HUES6 (cell line): ENCODE data around the gene KCNH6.

ENCODE experiments used
- H3K27ac ChIP-seq: 2 replicates; pipeline ENCODE4 v1.7.0; 2013; ENCODE audit warnings: low read depth, mild to moderate bottlenecking, low read length, inconsistent platforms
- H3K27me3 ChIP-seq: 2 replicates; pipeline ENCODE4 v1.6.1; 2013; ENCODE audit warnings: low read length; ENCODE audit not compliant: control insufficient read depth, insufficient read depth
- H3K36me3 ChIP-seq: 2 replicates; pipeline ENCODE4 v1.6.1; 2013; ENCODE audit warnings: low read length; ENCODE audit not compliant: control insufficient read depth, insufficient read depth
- H3K4me1 ChIP-seq: 2 replicates; pipeline ENCODE4 v1.6.1; 2013; ENCODE audit warnings: low read length; ENCODE audit not compliant: control insufficient read depth, insufficient read depth
- H3K4me3 ChIP-seq: 2 replicates; pipeline ENCODE4 v1.5.1; 2013; ENCODE audit warnings: low read depth, low read length
- H3K9ac ChIP-seq: one replicate; pipeline ENCODE4 v1.6.1; 2013; ENCODE audit warnings: mild to moderate bottlenecking, low read length
- H3K9me3 ChIP-seq: 2 replicates; pipeline ENCODE4 v1.6.1; 2013; ENCODE audit warnings: low read depth, low read length; ENCODE audit not compliant: control insufficient read depth, insufficient read depth

KCNH6 gene

GRCh38 chr17:63497708-63498483 lies 25.3 kb upstream of the KCNH6 start:
- Histone ChIP-seq H3K9me3 (no peaks in the 10 kb centered on the region), H3K36me3 (no peaks in the 10 kb centered on the region), H3K9ac (no peak overlapping the region), H3K27ac (no peak overlapping the region), H3K4me1 (peaks cover 9% of the 10 kb centered on the region), H3K4me3 (no peak overlapping the region), H3K27me3 (peaks cover 8% of the 10 kb centered on the region; the same call in 1 of the 2 replicates)

DNA sequence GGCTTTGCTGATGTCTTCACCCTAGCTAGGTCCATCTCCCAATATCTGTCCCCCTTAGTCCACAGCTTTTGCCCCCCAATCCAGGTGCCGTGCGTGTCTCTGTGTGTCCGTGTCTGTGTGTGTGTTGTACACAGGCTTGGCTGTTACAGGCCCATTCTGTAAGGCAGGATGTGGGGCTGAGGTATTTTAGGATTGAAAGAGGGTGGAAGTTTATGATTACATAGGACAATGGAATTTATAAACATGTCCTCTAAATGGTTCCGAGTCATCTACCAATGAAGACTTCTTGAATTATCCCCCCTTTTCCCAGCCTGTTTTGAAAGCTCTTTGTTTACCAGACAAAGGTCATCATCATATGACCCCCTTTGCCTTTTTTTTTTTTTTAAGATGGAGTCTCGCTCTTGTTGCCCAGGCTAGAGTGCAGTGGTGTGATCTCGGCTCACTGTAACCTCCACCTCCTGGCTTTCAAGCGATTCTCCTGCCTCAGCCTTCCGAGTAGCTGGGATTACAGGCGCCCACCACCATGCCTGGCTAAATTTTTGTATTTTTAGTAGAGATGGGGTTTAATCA lies 24.4 kb upstream of the KCNH6 start:
- Histone ChIP-seq H3K9me3 (no peaks in the 10 kb centered on the region), H3K27ac (no peak overlapping the region), H3K4me1 (peaks cover 9% of the 10 kb centered on the region), H3K9ac (no peak overlapping the region), H3K4me3 (no peak overlapping the region), H3K27me3 (peaks cover 8% of the 10 kb centered on the region; the same call in 1 of the 2 replicates), H3K36me3 (no peaks in the 10 kb centered on the region)

DNA sequence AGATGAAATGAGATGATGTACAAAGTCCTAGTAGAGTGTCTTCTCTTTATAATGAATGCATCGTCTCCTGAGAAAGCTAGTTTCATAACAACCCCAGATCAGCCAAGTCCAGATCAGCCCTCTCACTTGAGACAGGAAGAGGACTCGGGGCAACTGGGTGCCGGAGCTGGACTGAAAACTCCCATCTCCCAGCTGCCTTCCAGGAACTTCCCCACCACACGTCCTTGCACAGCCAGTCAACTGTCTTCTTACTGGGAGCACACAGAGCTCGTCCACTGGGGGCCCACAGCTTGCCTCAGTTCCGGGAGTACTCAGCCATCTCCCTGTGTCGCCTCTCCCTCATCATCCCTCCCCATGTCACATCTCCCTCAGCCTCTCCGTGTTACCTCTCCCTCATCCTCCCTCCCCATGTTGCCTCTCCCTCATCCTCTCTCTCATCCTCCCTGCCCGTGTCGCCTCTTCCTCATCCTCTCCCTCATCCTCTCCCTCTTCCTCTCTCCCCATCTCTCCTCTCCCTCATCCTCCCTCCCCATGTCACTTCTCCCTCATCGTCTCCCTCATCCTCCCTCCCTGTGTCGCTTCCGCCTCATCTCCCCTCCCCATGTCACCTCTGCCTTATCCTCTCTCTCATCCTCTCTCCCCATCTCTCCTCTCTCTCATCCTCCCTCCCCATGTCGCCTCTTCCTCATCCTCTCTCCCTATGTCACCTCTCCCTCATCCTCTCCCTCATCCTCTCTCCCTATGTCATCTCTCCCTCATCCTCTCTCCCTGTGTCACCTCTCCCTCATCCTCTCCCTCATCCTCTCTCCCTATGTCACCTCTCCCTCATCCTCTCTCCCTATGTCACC lies 22.4 kb upstream of the KCNH6 start:
- Histone ChIP-seq H3K4me3 (no peak overlapping the region), H3K27ac (no peak overlapping the region), H3K27me3 (peaks cover 8% of the 10 kb centered on the region; the same call in 1 of the 2 replicates), H3K9me3 (peaks cover 6% of the 10 kb centered on the region), H3K36me3 (no peaks in the 10 kb centered on the region), H3K9ac (no peak overlapping the region), H3K4me1 (peaks cover 9% of the 10 kb centered on the region)

GRCh38 chr17:63503341-63503705 lies 19.8 kb upstream of the KCNH6 start:
- H3K36me3 ChIP-seq, result no peaks in the 10 kb centered on the region
- H3K4me1 ChIP-seq, result no peaks in the 10 kb centered on the region
- H3K27me3 ChIP-seq, result peaks cover 8% of the 10 kb centered on the region; the same call in 1 of the 2 replicates
- H3K9me3 ChIP-seq, result peaks cover 9% of the 10 kb centered on the region
- no peak overlapping the region for H3K27ac ChIP-seq
- H3K4me3 ChIP-seq, result no peak overlapping the region
- no peak overlapping the region for H3K9ac ChIP-seq

GRCh38 chr17:63504261-63504660 lies 18.9 kb upstream of the KCNH6 start:
- Histone ChIP-seq H3K9ac (no peak overlapping the region), H3K27ac (no peak overlapping the region), H3K27me3 (peaks cover 8% of the 10 kb centered on the region; the same call in 1 of the 2 replicates), H3K4me1 (no peaks in the 10 kb centered on the region), H3K4me3 (no peak overlapping the region), H3K36me3 (no peaks in the 10 kb centered on the region), H3K9me3 (peaks cover 9% of the 10 kb centered on the region)

- H3K36me3 ChIP-seq, result no peaks in the 10 kb centered on the region
- H3K9me3 ChIP-seq, result peaks cover 9% of the 10 kb centered on the region
- H3K4me3 ChIP-seq, result no peak overlapping the region
- no peak overlapping the region for H3K9ac ChIP-seq
- no peak overlapping the region for H3K27ac ChIP-seq
- H3K4me1 ChIP-seq, result no peaks in the 10 kb centered on the region
- peaks cover 8% of the 10 kb centered on the region; the same call in 1 of the 2 replicates for H3K27me3 ChIP-seq
Observed at GRCh38 chr17:63505341-63505740, 17.8 kb upstream of the KCNH6 start.

- Histone ChIP-seq H3K27ac (no peak overlapping the region), H3K4me3 (no peak overlapping the region), H3K9ac (no peak overlapping the region), H3K27me3 (no peaks in the 10 kb centered on the region; the same call in 1 of the 2 replicates), H3K4me1 (no peaks in the 10 kb centered on the region), H3K9me3 (peaks cover 9% of the 10 kb centered on the region), H3K36me3 (no peaks in the 10 kb centered on the region)
Observed at GRCh38 chr17:63506627-63507026, 16.5 kb upstream of the KCNH6 start.

GRCh38 chr17:63511331-63511730 lies 11.8 kb upstream of the KCNH6 start:
- no peak overlapping the region for H3K4me3 ChIP-seq
- H3K27ac ChIP-seq, result no peak overlapping the region
- no peaks in the 10 kb centered on the region for H3K4me1 ChIP-seq
- peaks cover 9% of the 10 kb centered on the region; the same call in 1 of the 2 replicates for H3K27me3 ChIP-seq
- no peak overlapping the region for H3K9ac ChIP-seq
- no peaks in the 10 kb centered on the region for H3K36me3 ChIP-seq
- no peaks in the 10 kb centered on the region for H3K9me3 ChIP-seq

DNA sequence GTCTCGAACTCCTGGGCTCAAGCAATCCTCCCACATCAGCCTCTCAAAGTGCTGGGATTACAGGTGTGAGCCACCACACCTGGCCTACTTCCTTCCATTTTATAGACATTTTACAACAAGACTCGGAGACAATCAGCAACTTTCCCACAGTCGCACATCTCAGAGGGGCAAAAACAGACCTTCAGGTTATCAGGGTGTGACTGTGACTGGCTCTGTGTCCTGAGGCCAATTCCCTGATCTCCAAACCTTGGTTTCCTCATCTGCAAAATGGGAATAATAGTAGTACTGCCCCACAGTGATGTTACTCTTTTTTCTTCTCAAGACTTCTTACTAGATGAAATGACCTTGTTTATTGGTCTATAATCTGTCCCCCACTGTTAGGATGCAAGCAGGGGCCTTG lies 10.8 kb upstream of the KCNH6 start:
- H3K4me3 ChIP-seq, result no peak overlapping the region
- no peaks in the 10 kb centered on the region for H3K4me1 ChIP-seq
- H3K9ac ChIP-seq, result no peak overlapping the region
- peaks cover 9% of the 10 kb centered on the region; the same call in 1 of the 2 replicates for H3K27me3 ChIP-seq
- H3K9me3 ChIP-seq, result no peaks in the 10 kb centered on the region
- no peak overlapping the region for H3K27ac ChIP-seq
- H3K36me3 ChIP-seq, result no peaks in the 10 kb centered on the region

GRCh38 chr17:63512896-63513644 lies 10.1 kb upstream of the KCNH6 start:
- no peak overlapping the region for H3K9ac ChIP-seq
- H3K9me3 ChIP-seq, result no peaks in the 10 kb centered on the region
- H3K4me3 ChIP-seq, result no peak overlapping the region
- peaks cover 9% of the 10 kb centered on the region; the same call in 1 of the 2 replicates for H3K27me3 ChIP-seq
- no peak overlapping the region for H3K27ac ChIP-seq
- no peaks in the 10 kb centered on the region for H3K36me3 ChIP-seq
- H3K4me1 ChIP-seq, result no peaks in the 10 kb centered on the region
